ENCODE results near the gene TOM1L2.
"Not testable (repeated sequence)": the region's sequence is repeated elsewhere in the genome, so short reads cannot be mapped to it uniquely, and the experiment has no call there.

TOM1L2 gene

GRCh38 chr17:17966399-17966798, 5.8 kb downstream of the TOM1L2 start:
- H3K27ac Mint-ChIP-seq, result no peak overlapping the region
- H3K4me1 Mint-ChIP-seq (ENCODE audit: low read depth), result peaks cover 68% of the 10 kb centered on the region

GRCh38 chr17:17965152-17965721, 7.0 kb downstream of the TOM1L2 start:
- Mint-ChIP-seq H3K4me1 (ENCODE audit: low read depth) (peaks cover 65% of the 10 kb centered on the region), H3K4me3 (no peak overlapping the region), H3K9me3 (ENCODE audit: low read depth) (no peaks in the 10 kb centered on the region), H3K27me3 (no peaks in the 10 kb centered on the region), H3K27ac (peak overlapping the region; percentile 25), H3K36me3 (peaks cover 4% of the 10 kb centered on the region)

More at GRCh38 chr17:17966399-17966798, 5.8 kb downstream of the TOM1L2 start:
- no peak overlapping the region for H3K4me3 Mint-ChIP-seq
- no peaks in the 10 kb centered on the region for H3K9me3 Mint-ChIP-seq (ENCODE audit: low read depth)
- H3K27me3 Mint-ChIP-seq, result no peaks in the 10 kb centered on the region
- H3K36me3 Mint-ChIP-seq, result peaks cover 4% of the 10 kb centered on the region

GRCh38 chr17:17964710-17965109, 7.5 kb downstream of the TOM1L2 start:
- Mint-ChIP-seq H3K36me3 (peaks cover 4% of the 10 kb centered on the region), H3K27ac (no peak overlapping the region), H3K9me3 (ENCODE audit: low read depth) (no peaks in the 10 kb centered on the region), H3K4me3 (no peak overlapping the region), H3K27me3 (no peaks in the 10 kb centered on the region), H3K4me1 (ENCODE audit: low read depth) (peaks cover 68% of the 10 kb centered on the region)

- Mint-ChIP-seq H3K27ac (peak overlapping the region; percentile 51), H3K4me1 (ENCODE audit: low read depth) (peaks cover 70% of the 10 kb centered on the region), H3K9me3 (ENCODE audit: low read depth) (no peaks in the 10 kb centered on the region), H3K4me3 (no peak overlapping the region), H3K36me3 (peaks cover 4% of the 10 kb centered on the region), H3K27me3 (no peaks in the 10 kb centered on the region)
These were observed 8.3 kb downstream of the TOM1L2 start for GRCh38 chr17:17963694-17964436.

GRCh38 chr17:17963066-17963465, 9.1 kb downstream of the TOM1L2 start:
- H3K27ac Mint-ChIP-seq, result peak overlapping the region; percentile 51
- peaks cover 4% of the 10 kb centered on the region for H3K36me3 Mint-ChIP-seq
- H3K4me1 Mint-ChIP-seq (ENCODE audit: low read depth), result peaks cover 74% of the 10 kb centered on the region
- no peaks in the 10 kb centered on the region for H3K9me3 Mint-ChIP-seq (ENCODE audit: low read depth)
- H3K4me3 Mint-ChIP-seq, result no peak overlapping the region
- H3K27me3 Mint-ChIP-seq, result no peaks in the 10 kb centered on the region

- peaks cover 4% of the 10 kb centered on the region for H3K36me3 Mint-ChIP-seq
- peak overlapping the region; percentile 85 for H3K4me3 Mint-ChIP-seq
- H3K9me3 Mint-ChIP-seq (ENCODE audit: low read depth), result no peaks in the 10 kb centered on the region
- H3K27me3 Mint-ChIP-seq, result no peaks in the 10 kb centered on the region
- peaks cover 66% of the 10 kb centered on the region for H3K4me1 Mint-ChIP-seq (ENCODE audit: low read depth)
- H3K27ac Mint-ChIP-seq, result peak overlapping the region; percentile 96
These were observed 11.6 kb downstream of the TOM1L2 start for GRCh38 chr17:17960500-17961030.

GRCh38 chr17:17959520-17960361, 12.5 kb downstream of the TOM1L2 start:
- Mint-ChIP-seq H3K4me1 (ENCODE audit: low read depth) (peaks cover 66% of the 10 kb centered on the region), H3K36me3 (peaks cover 4% of the 10 kb centered on the region), H3K4me3 (peak overlapping the region; percentile 85), H3K27ac (peak overlapping the region; percentile 96), H3K9me3 (ENCODE audit: low read depth) (no peaks in the 10 kb centered on the region), H3K27me3 (no peaks in the 10 kb centered on the region)

- peak overlapping the region; percentile 85 for H3K4me3 Mint-ChIP-seq
- peak overlapping the region; percentile 96 for H3K27ac Mint-ChIP-seq
- H3K4me1 Mint-ChIP-seq (ENCODE audit: low read depth), result peaks cover 70% of the 10 kb centered on the region
These were observed 13.2 kb downstream of the TOM1L2 start for GRCh38 chr17:17958982-17959381.

GRCh38 chr17:17957584-17957916, 14.7 kb downstream of the TOM1L2 start:
- peak overlapping the region; percentile 96 for H3K27ac Mint-ChIP-seq
- H3K4me3 Mint-ChIP-seq, result peak overlapping the region; percentile 85
- no peaks in the 10 kb centered on the region for H3K9me3 Mint-ChIP-seq (ENCODE audit: low read depth)
- H3K4me1 Mint-ChIP-seq (ENCODE audit: low read depth), result peaks cover 73% of the 10 kb centered on the region
- peaks cover 6% of the 10 kb centered on the region for H3K36me3 Mint-ChIP-seq
- no peaks in the 10 kb centered on the region for H3K27me3 Mint-ChIP-seq

More at GRCh38 chr17:17958982-17959381, 13.2 kb downstream of the TOM1L2 start:
- H3K9me3 Mint-ChIP-seq (ENCODE audit: low read depth), result no peaks in the 10 kb centered on the region
- H3K27me3 Mint-ChIP-seq, result no peaks in the 10 kb centered on the region
- H3K36me3 Mint-ChIP-seq, result peaks cover 5% of the 10 kb centered on the region

- Mint-ChIP-seq H3K4me1 (ENCODE audit: low read depth) (peaks cover 76% of the 10 kb centered on the region), H3K4me3 (peak overlapping the region; percentile 59), H3K27ac (peak overlapping the region; percentile 73)
- H3K36me3 Mint-ChIP-seq; H3K27me3 Mint-ChIP-seq; H3K9me3 Mint-ChIP-seq (ENCODE audit: low read depth): not testable (repeated sequence)
These were observed 16.3 kb downstream of the TOM1L2 start for GRCh38 chr17:17955790-17956341.

- no peaks in the 10 kb centered on the region for H3K27me3 Mint-ChIP-seq
- H3K4me3 Mint-ChIP-seq, result no peak overlapping the region
- H3K4me1 Mint-ChIP-seq (ENCODE audit: low read depth), result peaks cover 63% of the 10 kb centered on the region
- H3K36me3 Mint-ChIP-seq, result peaks cover 9% of the 10 kb centered on the region
- H3K27ac Mint-ChIP-seq, result peak overlapping the region; percentile 64
- no peaks in the 10 kb centered on the region for H3K9me3 Mint-ChIP-seq (ENCODE audit: low read depth)
These were observed 18.1 kb downstream of the TOM1L2 start for GRCh38 chr17:17954079-17954478.

- no peak overlapping the region for H3K4me3 Mint-ChIP-seq
These were observed 19.5 kb downstream of the TOM1L2 start for GRCh38 chr17:17952691-17953090.

GRCh38 chr17:17951524-17951923, 20.7 kb downstream of the TOM1L2 start:
- Mint-ChIP-seq H3K4me1 (ENCODE audit: low read depth) (peaks cover 52% of the 10 kb centered on the region), H3K9me3 (ENCODE audit: low read depth) (no peaks in the 10 kb centered on the region), H3K27ac (no peak overlapping the region), H3K27me3 (no peaks in the 10 kb centered on the region), H3K36me3 (peaks cover 9% of the 10 kb centered on the region), H3K4me3 (no peak overlapping the region)

More at GRCh38 chr17:17952691-17953090, 19.5 kb downstream of the TOM1L2 start:
- no peaks in the 10 kb centered on the region for H3K9me3 Mint-ChIP-seq (ENCODE audit: low read depth)
- H3K4me1 Mint-ChIP-seq (ENCODE audit: low read depth), result peaks cover 54% of the 10 kb centered on the region
- peaks cover 9% of the 10 kb centered on the region for H3K36me3 Mint-ChIP-seq
- H3K27ac Mint-ChIP-seq, result no peak overlapping the region
- no peaks in the 10 kb centered on the region for H3K27me3 Mint-ChIP-seq

- Mint-ChIP-seq H3K4me1 (ENCODE audit: low read depth) (peaks cover 52% of the 10 kb centered on the region), H3K27ac (no peak overlapping the region), H3K9me3 (ENCODE audit: low read depth) (no peaks in the 10 kb centered on the region), H3K4me3 (no peak overlapping the region), H3K36me3 (peaks cover 7% of the 10 kb centered on the region), H3K27me3 (no peaks in the 10 kb centered on the region)
These were observed 21.4 kb downstream of the TOM1L2 start for GRCh38 chr17:17950806-17951205.

All from activated naive CD8-positive, alpha-beta T cell (primary cell).